HEK293 (cell line): ENCODE measurements around the gene TNFRSF4.

Source experiments
- CTCF ChIP-seq: fragments of 450-650 bp; formaldehyde crosslinking; IDR thresholded peaks from 2 replicates; pipeline ENCODE4 v1.5.1; 2016; ENCODE audit warnings: missing biosample characterization, missing genetic modification characterization
- REST ChIP-seq: fragments of 450-650 bp; formaldehyde crosslinking; IDR thresholded peaks from 2 replicates; pipeline ENCODE4 v1.5.1; 2016; ENCODE audit warnings: missing biosample characterization, missing genetic modification characterization
- ZFP37 ChIP-seq: fragments of 450-650 bp; formaldehyde crosslinking; IDR thresholded peaks from 2 replicates; pipeline ENCODE4 v1.5.1; 2016; ENCODE audit warnings: missing biosample characterization, missing genetic modification characterization
- ZNF335 ChIP-seq: fragments of 450-650 bp; formaldehyde crosslinking; conservative IDR thresholded peaks from 2 replicates; pipeline ENCODE4 v1.5.1; 2016; ENCODE audit warnings: missing biosample characterization, missing genetic modification characterization
- TF ChIP-seq, protein P1 (sequence below): fragments of 450-650 bp; formaldehyde crosslinking; IDR thresholded peaks from 2 replicates; pipeline ENCODE4 v1.5.1; 2016; ENCODE audit warnings: missing biosample characterization, missing genetic modification characterization

DNA sequence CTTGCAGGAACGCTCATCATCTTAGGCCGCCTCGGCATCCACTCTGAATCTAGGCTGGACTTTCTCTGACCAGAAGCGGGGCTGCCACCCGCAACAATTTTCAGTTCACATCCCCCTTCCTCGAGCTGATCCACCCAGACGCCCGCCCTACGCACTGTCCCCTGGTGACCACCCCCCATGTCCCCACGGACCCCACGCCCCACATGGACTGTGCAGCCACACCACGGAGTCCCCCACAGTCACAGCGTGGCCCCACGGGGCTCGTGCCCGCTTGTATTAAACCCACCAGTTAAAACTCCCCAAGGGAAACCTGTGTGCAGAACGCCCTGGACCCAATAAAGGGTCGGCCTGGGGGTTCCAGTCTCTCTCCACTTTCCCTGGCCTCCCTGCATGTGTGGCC is 45.6 kb upstream of the TNFRSF4 start:
- TF ChIP-seq, protein P1, sequence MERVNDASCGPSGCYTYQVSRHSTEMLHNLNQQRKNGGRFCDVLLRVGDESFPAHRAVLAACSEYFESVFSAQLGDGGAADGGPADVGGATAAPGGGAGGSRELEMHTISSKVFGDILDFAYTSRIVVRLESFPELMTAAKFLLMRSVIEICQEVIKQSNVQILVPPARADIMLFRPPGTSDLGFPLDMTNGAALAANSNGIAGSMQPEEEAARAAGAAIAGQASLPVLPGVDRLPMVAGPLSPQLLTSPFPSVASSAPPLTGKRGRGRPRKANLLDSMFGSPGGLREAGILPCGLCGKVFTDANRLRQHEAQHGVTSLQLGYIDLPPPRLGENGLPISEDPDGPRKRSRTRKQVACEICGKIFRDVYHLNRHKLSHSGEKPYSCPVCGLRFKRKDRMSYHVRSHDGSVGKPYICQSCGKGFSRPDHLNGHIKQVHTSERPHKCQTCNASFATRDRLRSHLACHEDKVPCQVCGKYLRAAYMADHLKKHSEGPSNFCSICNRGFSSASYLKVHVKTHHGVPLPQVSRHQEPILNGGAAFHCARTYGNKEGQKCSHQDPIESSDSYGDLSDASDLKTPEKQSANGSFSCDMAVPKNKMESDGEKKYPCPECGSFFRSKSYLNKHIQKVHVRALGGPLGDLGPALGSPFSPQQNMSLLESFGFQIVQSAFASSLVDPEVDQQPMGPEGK: no peak
- TF ChIP-seq CTCF (no peak), REST (tag by site-specific recombination) (no peak), ZFP37 (tag by site-specific recombination) (no peak), ZNF335 (tag by site-specific recombination) (no peak)
